Left ventricle myocardium superior (tissue), 1 donor: Measurements from ENCODE around the gene AQP1. TPM values are rescaled to one million over a fixed set of nuclear protein-coding genes. Genes with fewer than 3 reads are reported as not detected.

Experiments
- ATAC-seq: fragments of 200-7000 bp; cut with Tn5 transposase; one replicate; pipeline ENCODE4 v1.9.1; 2020; ENCODE audit warnings: mild to moderate bottlenecking, moderate library complexity
- DNase-seq: peaks from one replicate; pipeline ENCODE4 v3.0.0-alpha.2; 2020
- intact Hi-C: fragments of 100-400 bp; cut with micrococcal nuclease; formaldehyde crosslinking; loops from one replicate; pipeline ENCODE4 v1.11.0; 2022
- total RNA-seq: library from RNA; stranded (reverse); fragmentation: NEBNext Ultra II Directional; extraction: Animal tissue kit (Norgen Biotek cat#: 25700); gene quantifications from one replicate; pipeline ENCODE4 v1.2.1, GENCODE V29; 2021
- donor health status: DM: no; HTN: yes; CAD: no; lungs with severe emphysema.

The AQP1 gene
- total RNA-seq, 1 donor from 2014 or later = 323 TPM

GRCh38 chr7:30928254-30928872 is 16.7 kb downstream of the AQP1 start:
- DNase-seq (no peak), ATAC-seq (no peak)
- intact Hi-C loops = no loop called here

DNA sequence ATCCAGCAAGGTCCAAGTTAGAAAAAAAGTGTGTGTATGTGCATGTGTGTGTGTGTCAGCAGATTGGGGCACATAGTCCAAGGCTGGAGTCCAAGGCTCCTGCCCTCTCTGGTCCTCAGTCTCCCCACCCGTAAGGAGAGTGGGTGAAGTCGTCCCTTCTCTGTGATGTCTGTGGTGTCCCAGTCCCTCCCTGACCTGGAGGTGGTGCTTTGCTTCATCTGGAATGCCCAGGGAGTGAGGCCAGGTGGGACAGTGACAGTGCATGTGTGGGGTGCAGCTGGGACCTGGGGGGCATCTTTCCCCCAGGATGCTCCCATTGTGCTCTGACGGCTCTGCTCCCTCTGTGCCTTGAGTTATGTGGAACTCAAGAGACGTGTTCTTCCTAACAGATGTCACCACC is 18.0 kb downstream of the AQP1 start:
- intact Hi-C loops = no loop called here
- ATAC-seq = no peak
- no peak for DNase-seq

DNA sequence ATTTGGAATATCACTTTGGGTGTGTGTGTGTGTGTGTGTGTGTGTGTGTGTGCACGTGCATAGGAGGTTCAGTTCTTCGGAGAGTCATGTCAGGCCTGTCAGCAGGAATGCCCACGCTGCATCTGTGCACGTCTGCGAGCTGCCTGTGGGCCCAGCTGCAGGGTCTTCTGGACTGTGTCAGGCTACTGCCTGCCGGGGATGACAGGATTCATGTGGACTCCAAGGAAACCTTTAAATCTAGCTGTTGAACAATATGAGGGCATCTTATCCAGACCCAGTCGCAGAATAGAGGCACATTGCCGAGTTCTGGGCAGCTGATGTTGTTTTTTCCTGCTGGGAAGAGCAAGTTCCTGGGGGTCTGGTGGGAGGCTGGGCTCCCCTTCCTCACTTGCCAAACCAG is 19.0 kb downstream of the AQP1 start:
- ATAC-seq (peak; percentile 72), DNase-seq (peak; percentile 73)
- intact Hi-C loops = no loop called here

DNA sequence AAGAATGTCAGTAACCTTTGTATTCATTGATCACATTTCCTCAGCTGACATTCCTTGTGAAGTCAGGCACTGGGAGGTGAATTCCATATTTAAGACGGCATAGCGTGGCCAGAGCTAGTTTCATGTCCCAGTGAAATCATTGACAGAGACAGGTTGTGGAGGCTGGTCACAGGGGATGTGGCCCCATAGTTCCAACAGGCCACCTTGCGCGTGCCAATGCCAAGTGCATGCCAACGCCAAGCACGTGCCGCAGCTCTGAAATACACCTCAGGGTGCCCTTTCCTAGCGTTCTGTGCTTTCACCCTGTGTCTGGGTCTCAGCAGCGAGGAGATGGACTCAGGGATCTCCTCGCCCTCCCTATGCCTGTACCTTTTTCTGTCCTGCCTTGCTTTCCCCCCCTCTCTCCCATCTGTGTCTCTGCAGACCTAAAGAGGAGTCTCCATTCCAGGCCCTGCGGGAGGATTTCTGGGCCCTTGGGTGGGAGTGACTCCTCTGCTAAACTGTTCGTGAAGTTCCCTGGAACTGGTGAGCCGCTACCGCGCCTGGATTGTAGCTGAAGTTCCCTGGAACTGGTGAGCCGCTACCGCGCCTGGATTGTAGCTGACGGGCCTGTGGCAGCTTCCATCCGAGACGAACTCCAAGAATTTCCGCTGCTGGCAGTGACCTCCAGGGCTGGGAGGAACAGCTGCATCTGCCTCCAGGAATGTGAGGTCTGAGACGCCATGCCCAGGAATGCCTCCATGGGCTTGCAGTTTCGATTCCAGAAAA is 19.7 kb downstream of the AQP1 start:
- intact Hi-C loops = no loop called here
- ATAC-seq (peak; percentile 49), DNase-seq (peak; percentile 70)

GRCh38 chr7:30931929-30932540 is 20.4 kb downstream of the AQP1 start:
- no peak for DNase-seq

DNA sequence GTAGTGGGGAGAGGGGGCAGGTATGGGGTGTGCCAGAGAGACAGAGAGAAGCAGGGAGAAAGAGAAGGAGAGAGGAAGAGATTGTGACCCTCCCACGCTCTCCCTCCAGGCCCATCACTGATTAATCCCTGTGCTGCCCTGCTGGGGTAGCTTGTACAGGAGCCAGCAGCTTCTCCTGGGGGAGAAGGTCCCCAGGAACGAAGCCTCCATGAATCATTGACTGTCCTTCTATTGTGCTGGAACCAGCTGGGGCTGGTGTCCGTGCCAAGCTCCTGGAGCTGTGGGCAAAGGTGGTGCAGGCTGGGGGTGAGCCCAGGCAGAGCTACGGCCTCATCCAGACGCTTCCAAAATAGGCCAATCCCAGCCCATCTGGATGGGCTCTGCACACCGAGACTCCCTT is 20.9 kb downstream of the AQP1 start:
- intact Hi-C loops = no loop called here
- no peak for ATAC-seq
- DNase-seq = no peak

More at GRCh38 chr7:30931929-30932540, 20.4 kb downstream of the AQP1 start:
- intact Hi-C loops = no loop called here
- ATAC-seq = no peak

DNA sequence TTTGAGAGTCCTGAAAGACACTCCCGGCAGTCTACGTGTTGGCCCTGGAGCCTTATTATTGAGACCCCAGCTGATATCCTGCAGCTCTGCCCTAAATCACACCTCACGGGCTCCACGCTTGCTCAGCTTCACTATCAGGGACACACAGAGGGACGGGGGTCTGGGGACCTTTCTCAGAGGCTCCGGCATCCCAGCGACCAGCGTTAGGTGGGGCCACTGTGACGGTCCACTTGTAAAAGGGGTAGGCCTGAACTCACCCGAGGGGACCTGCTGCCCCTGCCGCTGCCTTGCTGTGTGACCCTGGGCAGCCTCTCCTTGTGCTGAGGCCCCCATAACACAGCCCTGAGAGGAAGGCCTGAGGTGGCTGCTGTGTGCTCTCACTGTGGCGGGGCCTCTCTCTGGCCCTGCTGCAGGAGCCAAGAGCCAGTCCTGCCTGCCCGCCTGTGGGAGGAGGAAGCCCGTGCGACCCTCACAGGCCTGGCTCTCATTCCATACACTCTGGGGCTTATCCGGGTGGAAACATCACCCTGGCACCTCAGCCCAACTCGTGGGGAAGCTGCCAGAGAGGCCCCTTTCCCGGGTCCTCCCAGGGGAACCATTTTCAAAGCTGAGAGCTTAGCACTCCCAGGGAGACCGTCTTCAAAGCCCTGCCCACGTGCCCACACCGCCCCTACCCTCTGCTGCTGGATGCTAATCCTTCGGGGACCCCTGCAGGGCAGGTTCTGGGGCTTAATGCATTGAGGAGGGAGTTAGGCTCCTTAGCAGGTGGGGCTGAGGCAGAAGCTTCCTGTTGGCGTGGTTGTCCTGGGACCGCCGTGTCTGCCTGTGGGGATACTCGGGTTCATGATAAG is 21.7 kb downstream of the AQP1 start:
- intact Hi-C loops = no loop called here
- ATAC-seq = no peak
- DNase-seq = no peak

DNA sequence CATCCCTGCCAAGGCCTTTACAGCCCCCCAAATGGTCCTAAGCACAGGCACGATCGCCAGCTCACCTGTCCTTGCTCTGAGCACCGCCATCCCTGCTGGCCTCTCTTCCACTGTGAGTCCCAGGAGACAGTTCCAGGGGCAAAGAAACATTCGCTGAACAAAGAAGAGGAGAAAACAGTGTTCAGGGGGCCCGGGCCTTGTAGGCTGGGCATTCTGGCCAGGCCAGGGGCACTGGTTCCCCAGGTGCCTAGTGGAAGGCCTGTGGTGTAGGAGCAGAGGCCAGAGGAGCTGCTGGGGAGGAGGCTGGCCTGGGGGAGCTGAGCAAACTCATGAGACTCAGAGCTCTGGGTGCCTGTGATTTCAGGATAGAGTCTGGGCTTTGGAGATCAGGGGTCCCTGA is 22.6 kb downstream of the AQP1 start:
- intact Hi-C loops = no loop called here
- no peak for DNase-seq
- ATAC-seq = no peak

- ATAC-seq (peak; percentile 27), DNase-seq (no peak)
- intact Hi-C loops = no loop called here
Observed at GRCh38 chr7:30934732-30935568, 23.3 kb downstream of the AQP1 start.

GRCh38 chr7:30935569-30935877 is 23.9 kb downstream of the AQP1 start:
- no peak for DNase-seq
- intact Hi-C loops = no loop called here
- ATAC-seq = no peak

- DNase-seq = no peak
- intact Hi-C loops = no loop called here
- no peak for ATAC-seq
Observed at GRCh38 chr7:30936650-30937245, 25.1 kb downstream of the AQP1 start.

DNA sequence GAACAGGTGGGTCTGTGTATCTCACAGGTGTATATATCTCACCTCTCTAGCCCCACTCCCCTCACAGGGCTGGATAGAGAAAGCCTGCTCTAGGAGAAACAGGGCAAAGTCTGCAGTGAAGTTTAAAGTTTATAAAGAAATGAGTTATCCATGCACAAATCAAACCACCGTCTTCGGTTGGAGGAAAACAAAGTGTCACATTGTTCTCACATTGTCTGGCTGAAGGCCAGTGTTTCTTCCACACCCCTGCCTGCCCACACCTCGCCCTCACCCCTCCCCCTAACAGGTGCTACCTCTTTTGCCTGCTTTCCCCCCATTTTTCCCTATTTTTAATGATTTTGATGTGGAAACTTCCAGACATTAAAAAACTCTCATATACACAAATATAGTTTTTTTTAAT is 25.8 kb downstream of the AQP1 start:
- intact Hi-C loops = no loop called here
- DNase-seq = no peak
- no peak for ATAC-seq

DNA sequence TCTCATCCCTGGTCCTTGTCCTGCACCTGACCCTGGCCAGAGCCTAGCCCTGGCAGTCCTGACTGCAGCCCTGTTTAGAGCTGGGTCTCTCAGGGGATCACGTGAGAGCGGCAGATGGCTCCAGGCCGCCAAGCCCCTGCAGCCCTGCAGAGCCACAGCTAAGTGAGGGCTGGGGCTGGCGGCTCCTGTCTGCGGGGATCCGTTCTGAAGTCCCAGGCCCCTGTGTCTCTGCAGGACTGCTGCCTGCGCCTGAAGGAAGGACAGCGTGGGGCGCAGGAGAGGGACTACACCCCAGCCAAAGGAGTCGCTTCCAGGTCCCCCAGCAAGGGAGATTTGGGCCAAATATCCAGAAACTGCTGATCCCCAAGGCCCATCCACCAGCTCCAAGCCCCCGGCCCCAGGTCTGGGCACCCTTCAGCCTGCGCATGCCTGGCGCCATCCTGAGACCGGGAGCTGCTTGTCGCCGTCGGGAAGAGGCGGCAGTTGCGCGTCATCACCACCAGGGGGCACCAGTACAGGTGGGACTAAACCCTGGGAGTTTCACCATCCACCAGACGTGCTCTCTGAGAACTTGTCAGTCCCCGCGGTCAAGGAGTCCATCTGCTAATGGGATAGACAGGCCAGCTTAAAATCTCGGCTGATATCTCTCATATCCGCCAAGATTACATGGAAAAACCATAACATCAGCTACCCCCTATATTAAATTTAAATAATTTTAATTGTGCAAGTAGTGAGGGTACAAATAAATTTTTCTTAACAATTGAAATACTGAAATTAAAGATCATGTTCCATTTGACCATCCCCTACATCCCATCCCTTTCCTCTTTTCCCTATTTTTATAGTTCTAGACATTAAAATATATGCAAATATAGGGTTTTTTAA is 27.0 kb downstream of the AQP1 start:
- intact Hi-C loops = no loop called here
- DNase-seq = peak; percentile 92
- peak; percentile 91 for ATAC-seq

GRCh38 chr7:30941582-30942323 is 30.1 kb downstream of the AQP1 start:
- no peak for DNase-seq
- intact Hi-C loops = loop anchor here (10.0 kb wide), 1 partner anchor 137 kb away; no protein-coding TSS in a partner anchor
- no peak for ATAC-seq

- intact Hi-C loops = no loop called here
- DNase-seq (no peak), ATAC-seq (no peak)
Observed at GRCh38 chr7:30950197-30950596, 38.5 kb downstream of the AQP1 start.

DNA sequence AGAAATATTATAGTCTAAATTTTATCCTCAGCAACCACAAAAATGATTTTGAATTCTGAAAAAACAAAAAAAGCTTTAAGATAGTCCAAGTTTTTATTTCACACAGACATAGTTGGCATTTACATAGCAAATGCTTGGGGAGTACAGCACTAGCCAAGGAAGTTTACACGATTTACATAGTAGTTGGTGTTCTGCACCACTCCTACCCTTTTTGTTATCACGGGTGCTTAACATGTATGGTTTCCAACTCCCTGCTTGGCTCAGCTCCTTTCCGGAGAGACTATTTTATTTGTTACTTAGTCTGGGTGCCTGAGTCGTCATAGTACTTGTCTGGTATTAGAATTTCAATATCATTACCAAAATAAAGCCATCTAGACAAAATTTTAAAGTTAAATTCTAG is 43.3 kb downstream of the AQP1 start:
- ATAC-seq = no peak
- intact Hi-C loops = no loop called here
- no peak for DNase-seq

DNA sequence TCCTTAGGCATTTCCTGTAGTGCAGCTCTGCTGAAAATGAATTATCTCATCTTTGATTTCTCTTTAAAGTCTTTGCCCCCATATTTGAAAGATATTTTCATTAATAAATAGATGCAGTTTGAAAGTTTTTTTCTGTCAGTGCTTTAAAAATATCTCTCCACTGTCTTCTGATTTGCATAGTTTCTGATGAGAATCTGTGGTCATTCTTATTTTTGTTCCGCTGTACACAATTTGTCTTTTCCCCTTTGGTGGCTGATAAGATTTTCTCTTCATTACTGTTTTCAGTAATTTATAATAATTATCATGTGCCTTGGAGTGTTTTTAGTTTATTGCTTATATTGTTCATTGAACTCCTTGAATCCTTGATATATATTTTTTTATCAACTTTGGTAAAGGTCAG is 45.1 kb downstream of the AQP1 start:
- no peak for ATAC-seq
- intact Hi-C loops = no loop called here
- DNase-seq = no peak
